ENCODE data around the gene SEC23A. TPM values are rescaled to one million over a fixed set of nuclear protein-coding genes. Genes with fewer than 3 reads are reported as not detected.

The SEC23A gene
- total RNA-seq, 2 experiments from 2014 or later: 36.3 to 38.1 TPM

GRCh38 chr14:38993981-38994380 is 109.1 kb downstream of the SEC23A start:
- H3K4me1 Mint-ChIP-seq: peaks cover 4% of the 10 kb centered on the region
- no peaks in the 10 kb centered on the region for H3K9me3 Mint-ChIP-seq
- H3K36me3 Mint-ChIP-seq: no peaks in the 10 kb centered on the region
- no peak for DNase-seq
- peaks cover 12% of the 10 kb centered on the region for H3K27me3 Mint-ChIP-seq
- no peak overlapping the region for H3K27ac Mint-ChIP-seq
- H3K4me3 Mint-ChIP-seq: no peak overlapping the region

GRCh38 chr14:38992067-38992844 is 110.8 kb downstream of the SEC23A start:
- Mint-ChIP-seq H3K36me3 (no peaks in the 10 kb centered on the region), H3K9me3 (no peaks in the 10 kb centered on the region), H3K27me3 (peaks cover 25% of the 10 kb centered on the region), H3K4me3 (no peak overlapping the region), H3K4me1 (peaks cover 4% of the 10 kb centered on the region), H3K27ac (no peak overlapping the region)
- no peak for DNase-seq

- no peaks in the 10 kb centered on the region for H3K36me3 Mint-ChIP-seq
- no peaks in the 10 kb centered on the region for H3K9me3 Mint-ChIP-seq
- H3K4me3 Mint-ChIP-seq: no peak overlapping the region
- H3K27me3 Mint-ChIP-seq: peaks cover 25% of the 10 kb centered on the region
- peaks cover 4% of the 10 kb centered on the region for H3K4me1 Mint-ChIP-seq
- no peak overlapping the region for H3K27ac Mint-ChIP-seq
- no peak for DNase-seq
Observed at GRCh38 chr14:38991299-38991698, 111.7 kb downstream of the SEC23A start.

- Mint-ChIP-seq H3K27ac (no peak overlapping the region), H3K4me1 (peaks cover 4% of the 10 kb centered on the region), H3K4me3 (no peak overlapping the region), H3K27me3 (peaks cover 25% of the 10 kb centered on the region), H3K9me3 (no peaks in the 10 kb centered on the region), H3K36me3 (no peaks in the 10 kb centered on the region)
- DNase-seq: no peak
Observed at GRCh38 chr14:38989922-38990546, 113.0 kb downstream of the SEC23A start.

- no peaks in the 10 kb centered on the region for H3K36me3 Mint-ChIP-seq
- H3K27ac Mint-ChIP-seq: no peak overlapping the region
- H3K27me3 Mint-ChIP-seq: peaks cover 27% of the 10 kb centered on the region
- H3K4me1 Mint-ChIP-seq: peaks cover 4% of the 10 kb centered on the region
- no peak for DNase-seq
- no peaks in the 10 kb centered on the region for H3K9me3 Mint-ChIP-seq
- H3K4me3 Mint-ChIP-seq: no peak overlapping the region
Observed at GRCh38 chr14:38987781-38988180, 115.3 kb downstream of the SEC23A start.

GRCh38 chr14:38982837-38983236 is 120.2 kb downstream of the SEC23A start:
- H3K27me3 Mint-ChIP-seq: peaks cover 28% of the 10 kb centered on the region
- H3K36me3 Mint-ChIP-seq: no peaks in the 10 kb centered on the region
- H3K27ac Mint-ChIP-seq: no peak overlapping the region
- H3K4me3 Mint-ChIP-seq: no peak overlapping the region
- no peaks in the 10 kb centered on the region for H3K4me1 Mint-ChIP-seq
- DNase-seq: no peak
- H3K9me3 Mint-ChIP-seq: peaks cover 11% of the 10 kb centered on the region

- H3K4me3 Mint-ChIP-seq: no peak overlapping the region
- no peaks in the 10 kb centered on the region for H3K4me1 Mint-ChIP-seq
- H3K27me3 Mint-ChIP-seq: peaks cover 22% of the 10 kb centered on the region
- H3K36me3 Mint-ChIP-seq: no peaks in the 10 kb centered on the region
- no peak overlapping the region for H3K27ac Mint-ChIP-seq
- no peak for DNase-seq
- H3K9me3 Mint-ChIP-seq: peaks cover 12% of the 10 kb centered on the region
Observed at GRCh38 chr14:38982278-38982677, 120.8 kb downstream of the SEC23A start.

Other genes with a start within 250 kb of the SEC23A start
- gene GEMIN2, start 11.1 kb upstream of the SEC23A start, total RNA-seq: 10 to 100 TPM; 25.8 to 26.4 TPM
- gene TRAPPC6B, start 67.1 kb upstream of the SEC23A start, total RNA-seq: 10 to 100 TPM; 21.8 to 21.9 TPM
- 100 to 1,000 TPM; 108 to 111 TPM for gene PNN, start 72.0 kb upstream of the SEC23A start, total RNA-seq
- 10 to 100 TPM; 19.1 to 19.5 TPM for gene MIA2, start 130.7 kb upstream of the SEC23A start, total RNA-seq

Data from activated naive CD8-positive, alpha-beta T cell treated with anti-CD3 and anti-CD28 coated beads for 36 hours (primary cell).